Thoracic aorta (tissue), 2 donors: ENCODE results near the gene INSC. TPM values are rescaled to one million over a fixed set of nuclear protein-coding genes. Genes with fewer than 3 reads are reported as not detected.

Experiments
- ATAC-seq: fragments of 150-250 bp; one replicate; pipeline ENCODE4 v1.8.0; 2017; ENCODE audit warnings: low read depth; ENCODE audit not compliant: insufficient number of reproducible peaks, low FRiP score
- DNase-seq: peaks from one replicate; pipeline ENCODE4 v3.0.0-alpha.2; 2020; ENCODE audit warnings: low spot score
- H3K27ac ChIP-seq, 2 donors: fragments of 200-600 bp; sonication (generic); 1 replicate in 1 of 2; 2 replicates in 1 of 2; pipeline ENCODE4 v1.5.1; 2016; ENCODE audit warnings: mild to moderate bottlenecking in 2 of 2, moderate library complexity in 2 of 2
- H3K27me3 ChIP-seq: fragments of 200-600 bp; sonication (generic); replicated peaks from 2 replicates; pipeline ENCODE4 v1.6.0; 2016; ENCODE audit warnings: mild to moderate bottlenecking; ENCODE audit not compliant: insufficient read depth
- H3K36me3 ChIP-seq: fragments of 200-600 bp; sonication (generic); one replicate; pipeline ENCODE4 v1.5.1; 2016
- H3K4me1 ChIP-seq, 2 donors: fragments of 200-600 bp; sonication (generic); 1 replicate in 1 of 2; 2 replicates in 1 of 2; pipeline versions ENCODE4 v1.5.1 to v1.6.0; 2016; ENCODE audit warnings: low read depth in 2 of 2, mild to moderate bottlenecking in 1 of 2; ENCODE audit not compliant: control insufficient read depth in 1 of 2
- H3K4me3 ChIP-seq: fragments of 200-600 bp; sonication (generic); 2 replicates; pipeline ENCODE4 v1.5.1; 2016; ENCODE audit warnings: mild to moderate bottlenecking
- H3K9me3 ChIP-seq: fragments of 200-600 bp; sonication (generic); 2 replicates; pipeline ENCODE4 v1.5.1; 2016
- total RNA-seq, 2 donors: library from RNA; depleted of rRNA; stranded (reverse); fragments of >200 nt; gene quantifications; one replicate each; pipeline versions ENCODE4 v1.1.0 to v1.2.3, GENCODE V29; 2016
- TF ChIP-seq, protein P1 (sequence below): fragments of 200-600 bp; sonication (generic); IDR thresholded peaks from one replicate; pipeline ENCODE4 v1.5.1; 2019; ENCODE audit warnings: antibody characterized with exemption

Gene INSC
- total RNA-seq, 2 donors from 2014 or later: 0.35 TPM; not detected in 1

DNA sequence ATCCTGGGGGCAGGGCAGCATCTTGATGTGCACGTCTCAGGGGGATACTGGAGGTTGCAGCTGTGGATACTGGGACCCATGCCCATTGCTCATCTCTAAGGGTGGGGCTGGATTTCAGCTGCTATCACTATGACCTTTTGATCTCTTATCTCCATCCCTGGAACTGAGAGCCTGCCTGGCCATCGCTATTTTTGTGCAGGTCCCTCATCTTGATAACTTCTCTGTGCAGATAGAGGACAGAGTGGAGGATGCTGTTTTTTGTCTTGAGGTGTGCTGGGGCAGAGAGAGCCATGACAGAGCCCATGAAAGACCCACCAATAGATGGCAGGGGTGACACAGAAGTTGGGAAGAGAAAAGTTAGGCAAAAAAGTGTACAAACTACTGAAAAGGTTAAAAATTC, 5.1 kb upstream of the INSC start:
- H3K27me3 ChIP-seq: no peaks in the 10 kb centered on the region
- TF ChIP-seq, protein P1, sequence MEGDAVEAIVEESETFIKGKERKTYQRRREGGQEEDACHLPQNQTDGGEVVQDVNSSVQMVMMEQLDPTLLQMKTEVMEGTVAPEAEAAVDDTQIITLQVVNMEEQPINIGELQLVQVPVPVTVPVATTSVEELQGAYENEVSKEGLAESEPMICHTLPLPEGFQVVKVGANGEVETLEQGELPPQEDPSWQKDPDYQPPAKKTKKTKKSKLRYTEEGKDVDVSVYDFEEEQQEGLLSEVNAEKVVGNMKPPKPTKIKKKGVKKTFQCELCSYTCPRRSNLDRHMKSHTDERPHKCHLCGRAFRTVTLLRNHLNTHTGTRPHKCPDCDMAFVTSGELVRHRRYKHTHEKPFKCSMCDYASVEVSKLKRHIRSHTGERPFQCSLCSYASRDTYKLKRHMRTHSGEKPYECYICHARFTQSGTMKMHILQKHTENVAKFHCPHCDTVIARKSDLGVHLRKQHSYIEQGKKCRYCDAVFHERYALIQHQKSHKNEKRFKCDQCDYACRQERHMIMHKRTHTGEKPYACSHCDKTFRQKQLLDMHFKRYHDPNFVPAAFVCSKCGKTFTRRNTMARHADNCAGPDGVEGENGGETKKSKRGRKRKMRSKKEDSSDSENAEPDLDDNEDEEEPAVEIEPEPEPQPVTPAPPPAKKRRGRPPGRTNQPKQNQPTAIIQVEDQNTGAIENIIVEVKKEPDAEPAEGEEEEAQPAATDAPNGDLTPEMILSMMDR: no peak
- H3K27ac ChIP-seq: no peak overlapping the region
- DNase-seq: no peak
- H3K9me3 ChIP-seq: no peaks in the 10 kb centered on the region
- no peak for ATAC-seq
- no peaks in the 10 kb centered on the region for H3K4me1 ChIP-seq
- no peaks in the 10 kb centered on the region for H3K36me3 ChIP-seq
- H3K4me3 ChIP-seq: no peak overlapping the region

GRCh38 chr11:15111215-15111614, 3.5 kb upstream of the INSC start:
- no peak for DNase-seq
- TF ChIP-seq, protein P1: no peak
- Histone ChIP-seq H3K4me3 (no peak overlapping the region), H3K9me3 (no peaks in the 10 kb centered on the region), H3K27ac (no peak overlapping the region), H3K27me3 (no peaks in the 10 kb centered on the region), H3K36me3 (no peaks in the 10 kb centered on the region), H3K4me1 (peaks cover 0 to 6% of the 10 kb centered on the region in 2 donors)
- no peak for ATAC-seq

GRCh38 chr11:15112131-15112541, 2.6 kb upstream of the INSC start:
- Histone ChIP-seq H3K4me1 (peaks cover 0 to 6% of the 10 kb centered on the region in 2 donors), H3K27ac (no peak overlapping the region), H3K9me3 (no peaks in the 10 kb centered on the region), H3K4me3 (no peak overlapping the region), H3K36me3 (no peaks in the 10 kb centered on the region), H3K27me3 (no peaks in the 10 kb centered on the region)
- ATAC-seq (no peak), DNase-seq (no peak)
- TF ChIP-seq, protein P1: no peak

- Histone ChIP-seq H3K4me3 (no peak overlapping the region), H3K36me3 (no peaks in the 10 kb centered on the region), H3K9me3 (no peaks in the 10 kb centered on the region), H3K27ac (no peak overlapping the region), H3K27me3 (no peaks in the 10 kb centered on the region), H3K4me1 (peaks cover 0 to 6% of the 10 kb centered on the region in 2 donors)
- DNase-seq: no peak
- no peak for ATAC-seq
- TF ChIP-seq, protein P1: no peak
Observed at GRCh38 chr11:15113381-15113780, 1.3 kb upstream of the INSC start.

- Histone ChIP-seq H3K9me3 (no peaks in the 10 kb centered on the region), H3K4me3 (no peak overlapping the region), H3K4me1 (peaks cover 0 to 6% of the 10 kb centered on the region in 2 donors), H3K27ac (no peak overlapping the region), H3K36me3 (no peaks in the 10 kb centered on the region), H3K27me3 (no peaks in the 10 kb centered on the region)
- ATAC-seq: no peak
- no peak for DNase-seq
- TF ChIP-seq, protein P1: no peak
Observed at GRCh38 chr11:15115686-15116085, 963 bp downstream of the INSC start.
